DND-41 (cell line): ENCODE data around the gene PATE3.

ENCODE experiments used
- ATAC-seq: fragments of 200-7000 bp; cut with Tn5 transposase; 3 replicates; pipeline ENCODE4 v1.9.1; 2021; ENCODE audit warnings: low read depth; ENCODE audit not compliant: insufficient read depth
- DNase-seq: peaks from one replicate; pipeline ENCODE4 v3.0.0-alpha.2; 2020
- H2AFZ ChIP-seq: 2 replicates; pipeline ENCODE4 v1.6.0; 2012; ENCODE audit warnings: low read depth, low read length
- H3K27ac ChIP-seq: 2 replicates; pipeline ENCODE4 v1.5.1; 2012; ENCODE audit warnings: low read length, inconsistent platforms
- H3K27me3 ChIP-seq: fragments of 200-600 bp; sonication (generic); 2 replicates; pipeline ENCODE4 v1.6.0; 2012; ENCODE audit warnings: low read length, mild to moderate bottlenecking, inconsistent platforms; ENCODE audit not compliant: insufficient read depth, poor library complexity
- H3K36me3 ChIP-seq: 2 replicates; pipeline ENCODE4 v1.5.1; 2012; ENCODE audit warnings: low read length, inconsistent platforms; ENCODE audit not compliant: insufficient read depth
- H3K4me1 ChIP-seq: 2 replicates; pipeline ENCODE4 v1.5.1; 2012; ENCODE audit warnings: mild to moderate bottlenecking, low read length; ENCODE audit not compliant: insufficient read depth
- H3K4me2 ChIP-seq: 2 replicates; pipeline ENCODE4 v1.6.0; 2012; ENCODE audit warnings: mild to moderate bottlenecking, moderate library complexity, low read length, inconsistent platforms; ENCODE audit not compliant: insufficient read depth
- H3K4me3 ChIP-seq, 2 experiments: fragments of 200-600 bp in 1 of 2; shearing (Covaris generic) in 1 of 2; 2 replicates each; pipeline ENCODE4 v1.5.1; 2012 to 2016; ENCODE audit warnings: inconsistent platforms in 2 of 2, low read length in 2 of 2, mild to moderate bottlenecking in 2 of 2, low read depth in 1 of 2, moderate library complexity in 1 of 2
- H3K79me2 ChIP-seq: 2 replicates; pipeline ENCODE4 v1.6.0; 2012; ENCODE audit warnings: low read length, inconsistent platforms; ENCODE audit not compliant: insufficient read depth
- H3K9ac ChIP-seq: 2 replicates; pipeline ENCODE4 v1.6.0; 2012; ENCODE audit warnings: low read depth, mild to moderate bottlenecking, inconsistent platforms, low read length, moderate library complexity
- H3K9me3 ChIP-seq: 2 replicates; pipeline ENCODE4 v1.5.1; 2012; ENCODE audit warnings: low read length, moderate library complexity, mild to moderate bottlenecking, inconsistent platforms; ENCODE audit not compliant: insufficient read depth, severe bottlenecking
- H4K20me1 ChIP-seq: 2 replicates; pipeline ENCODE4 v1.6.0; 2012; ENCODE audit warnings: low read length; ENCODE audit not compliant: insufficient read depth
- CTCF ChIP-seq: IDR thresholded peaks from 2 replicates; pipeline ENCODE4 v1.5.1; 2012; ENCODE audit warnings: borderline replicate concordance, low read length, moderate library complexity, mild to moderate bottlenecking; ENCODE audit not compliant: poor library complexity, severe bottlenecking; ENCODE audit errors: extremely low read depth
- EZH2 ChIP-seq: IDR thresholded peaks from 3 replicates; pipeline ENCODE4 v1.6.1; 2012; ENCODE audit warnings: borderline replicate concordance, low read depth, mild to moderate bottlenecking, moderate library complexity, low read length, inconsistent platforms; ENCODE audit not compliant: severe bottlenecking

Gene PATE3

DNA sequence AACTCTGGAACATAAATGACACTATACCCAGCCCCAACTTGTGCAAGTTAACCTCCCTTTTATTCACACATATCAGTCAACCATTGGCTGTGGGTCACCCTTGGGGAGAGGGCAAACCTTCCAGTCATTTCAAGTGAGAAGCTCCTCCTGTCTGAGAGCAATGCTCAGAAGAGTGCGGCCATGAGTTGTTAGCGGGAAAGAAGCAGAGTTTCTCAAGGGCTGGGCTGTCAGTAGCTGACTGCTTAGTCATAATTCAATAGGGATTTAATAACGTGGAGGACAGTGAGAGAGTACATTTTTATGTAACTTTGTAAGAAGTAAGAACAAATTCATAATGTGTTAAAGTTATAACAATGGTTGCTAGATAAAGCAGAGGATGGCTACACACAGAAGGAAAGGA is 14.4 kb upstream of the PATE3 start:
- Histone ChIP-seq H3K27ac (no peak overlapping the region), H3K36me3 (no peaks in the 10 kb centered on the region), H3K9ac (no peak overlapping the region), H3K4me1 (no peaks in the 10 kb centered on the region), H3K9me3 (no peaks in the 10 kb centered on the region), H3K79me2 (no peaks in the 10 kb centered on the region), H4K20me1 (no peaks in the 10 kb centered on the region), H3K4me2 (no peak overlapping the region), H3K27me3 (peaks cover 1% of the 10 kb centered on the region), H2AFZ (no peak overlapping the region), H3K4me3 (no peak overlapping the region)
- TF ChIP-seq EZH2 = no peak
- TF ChIP-seq CTCF = no peak
- no peak for DNase-seq
- no peak for ATAC-seq

GRCh38 chr11:125777309-125777708 is 10.6 kb upstream of the PATE3 start:
- Histone ChIP-seq H3K27me3 (peaks cover 2% of the 10 kb centered on the region), H3K9ac (no peak overlapping the region), H3K79me2 (no peaks in the 10 kb centered on the region), H3K4me3 (no peak overlapping the region), H4K20me1 (no peaks in the 10 kb centered on the region), H3K4me2 (no peak overlapping the region), H3K4me1 (no peaks in the 10 kb centered on the region), H3K9me3 (no peaks in the 10 kb centered on the region), H3K27ac (no peak overlapping the region), H2AFZ (no peak overlapping the region), H3K36me3 (no peaks in the 10 kb centered on the region)
- TF ChIP-seq CTCF (no peak), EZH2 (no peak)
- DNase-seq (no peak), ATAC-seq (no peak)

DNA sequence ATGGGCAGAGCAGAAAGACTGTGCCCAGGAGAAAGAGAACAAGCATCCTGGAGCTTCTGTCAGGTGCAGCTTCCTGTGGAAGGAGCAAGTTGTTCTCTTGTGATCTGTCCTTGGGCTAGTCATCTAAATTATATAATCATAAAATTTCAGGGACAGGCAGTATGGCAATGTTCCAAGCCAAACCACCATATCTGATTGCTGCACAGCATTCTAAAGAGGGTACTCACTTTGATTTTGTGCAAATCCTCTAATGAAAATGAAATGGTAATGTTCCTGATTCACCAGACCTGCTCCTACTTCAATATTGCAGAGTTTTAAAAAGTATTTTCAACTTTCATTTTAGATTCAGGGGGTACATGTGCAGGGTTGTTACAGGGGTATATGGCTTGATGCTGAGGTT is 9.2 kb upstream of the PATE3 start, which contains the start of gene PATE2:
PATE2 (minus strand) TSS at position 101 of the 400 bp plus-strand sequence; CDS start at position 46, 55 bp downstream.
- no peak for TF ChIP-seq CTCF
- no peak for TF ChIP-seq EZH2
- DNase-seq = no peak
- H3K79me2 ChIP-seq = no peaks in the 10 kb centered on the region
- no peaks in the 10 kb centered on the region for H3K9me3 ChIP-seq
- H2AFZ ChIP-seq = no peak within 1 kb of the TSS
- H3K36me3 ChIP-seq = no peaks in the 10 kb centered on the region
- H3K27me3 ChIP-seq = peaks cover 2% of the 10 kb centered on the region
- H3K4me3 ChIP-seq = no peak within 1 kb of the TSS
- no peak for ATAC-seq
- no peak within 1 kb of the TSS for H3K27ac ChIP-seq
- H4K20me1 ChIP-seq = no peaks in the 10 kb centered on the region
- H3K9ac ChIP-seq = no peak within 1 kb of the TSS
- no peaks in the 10 kb centered on the region for H3K4me1 ChIP-seq
- H3K4me2 ChIP-seq = no peak within 1 kb of the TSS

- no peaks in the 10 kb centered on the region for H3K9me3 ChIP-seq
- no peak overlapping the region for H2AFZ ChIP-seq
- no peaks in the 10 kb centered on the region for H3K79me2 ChIP-seq
- no peaks in the 10 kb centered on the region for H4K20me1 ChIP-seq
- no peak overlapping the region for H3K27ac ChIP-seq
- DNase-seq = no peak
- ATAC-seq = no peak
- no peaks in the 10 kb centered on the region for H3K4me1 ChIP-seq
- no peaks in the 10 kb centered on the region for H3K36me3 ChIP-seq
- no peak for TF ChIP-seq EZH2
- no peak for TF ChIP-seq CTCF
- no peak overlapping the region for H3K4me2 ChIP-seq
- no peak overlapping the region for H3K9ac ChIP-seq
- H3K4me3 ChIP-seq = no peak overlapping the region
- H3K27me3 ChIP-seq = peaks cover 2% of the 10 kb centered on the region
Observed at GRCh38 chr11:125784678-125785077, 3.2 kb upstream of the PATE3 start.
